ENCODE data around the gene TRAPPC2L. TPM values are rescaled to one million over a fixed set of nuclear protein-coding genes. Genes with fewer than 3 reads are reported as not detected.
A peak's percentile ranks its signal among the peaks of the same experiment; 100 is the strongest.

The TRAPPC2L gene
- 10 to 100 TPM; 27.8 to 31.2 TPM for total RNA-seq
- 10 to 100 TPM; 53.9 to 54.1 TPM for polyA plus RNA-seq
- long read RNA-seq, donor 1, transcript TRAPPC2L-201 (5 exons, 2,215 nt), result major isoform, 5 of 33 reads
- long read RNA-seq, donor 1, partial matches to known transcripts, result 0 of 33 reads
- long read RNA-seq, donor 1, other reads (novel, unspliced or antisense), result 22 of 33 reads
- long read RNA-seq, donor 2, partial matches to known transcripts, result 1 of 14 reads
- long read RNA-seq, donor 2, other reads (novel, unspliced or antisense), result 12 of 14 reads

GRCh38 chr16:88856828-88857727 is at the start of gene TRAPPC2L, which contains the start of gene GALNS:
TSS of gene TRAPPC2L (plus strand) at chr16:88857127. CDS start at chr16:88857151, 24 bp downstream.
TSS of gene GALNS (minus strand) at chr16:88856947. CDS start at chr16:88856877, 70 bp downstream.
- Histone ChIP-seq H3K9me3 (ENCODE audit: control insufficient read depth, low read length) (no peaks in the 10 kb centered on the region), H3K27ac (ENCODE audit: low read depth in 1 of 2, low read length in 2 of 2) (peak within 1 kb of the TSS in 1 of 2 donors; percentile 26), H3K4me3 (ENCODE audit: low read length in 2 of 2) (peak within 1 kb of the TSS; percentile 22 to 76), H3K36me3 (ENCODE audit: control insufficient read depth in 1 of 2, insufficient read depth in 2 of 2, low read length in 1 of 2) (no peaks in the 10 kb centered on the region), H3K4me1 (ENCODE audit: control insufficient read depth in 1 of 2, insufficient read depth in 2 of 2, low read length in 2 of 2) (no peaks in the 10 kb centered on the region), H3K27me3 (ENCODE audit: control insufficient read depth in 1 of 2, insufficient read depth in 2 of 2, low read length in 1 of 2) (no peaks in the 10 kb centered on the region)
- WGBS, 2 donors, result 0 to 1% methylated on average over 64 to 87 of the region's 87 CpGs
- intact Hi-C loops (cut with DNase I), result loop anchor here (1.0 to 5.0 kb wide), 3 partner anchors 45 to 120 kb away; partner anchors contain the start of gene APRT (in 1 of the 2)
- DNase-seq, result peak; percentile 98 to 100
- ATAC-seq (ENCODE audit: low FRiP score), result peak; percentile 98

- DNase-seq (no peak), ATAC-seq (ENCODE audit: low FRiP score) (no peak)
- H3K4me1 ChIP-seq (ENCODE audit: control insufficient read depth in 1 of 2, insufficient read depth in 2 of 2, low read length in 2 of 2), result no peaks in the 10 kb centered on the region
- H3K4me3 ChIP-seq (ENCODE audit: low read length in 2 of 2), result no peak overlapping the region
- no peak overlapping the region for H3K27ac ChIP-seq (ENCODE audit: low read depth in 1 of 2, low read length in 2 of 2)
- no peaks in the 10 kb centered on the region for H3K36me3 ChIP-seq (ENCODE audit: control insufficient read depth in 1 of 2, insufficient read depth in 2 of 2, low read length in 1 of 2)
- no peaks in the 10 kb centered on the region for H3K27me3 ChIP-seq (ENCODE audit: control insufficient read depth in 1 of 2, insufficient read depth in 2 of 2, low read length in 1 of 2)
- H3K9me3 ChIP-seq (ENCODE audit: control insufficient read depth, low read length), result no peaks in the 10 kb centered on the region
- intact Hi-C loops (cut with DNase I), result no loop called here
- WGBS, 2 donors, result 89 to 90% methylated on average over 24 of the region's 24 CpGs
These were observed 49.7 kb upstream of the TRAPPC2L start for GRCh38 chr16:88807142-88807625.

GRCh38 chr16:88807626-88808453 is 49.1 kb upstream of the TRAPPC2L start:
- 90 to 91% methylated on average over 26 of the region's 26 CpGs for WGBS, 2 donors

GRCh38 chr16:88809068-88809675 is 47.8 kb upstream of the TRAPPC2L start:
- Histone ChIP-seq H3K4me3 (ENCODE audit: low read length in 2 of 2) (no peak overlapping the region), H3K4me1 (ENCODE audit: control insufficient read depth in 1 of 2, insufficient read depth in 2 of 2, low read length in 2 of 2) (no peaks in the 10 kb centered on the region), H3K9me3 (ENCODE audit: control insufficient read depth, low read length) (no peaks in the 10 kb centered on the region), H3K36me3 (ENCODE audit: control insufficient read depth in 1 of 2, insufficient read depth in 2 of 2, low read length in 1 of 2) (no peaks in the 10 kb centered on the region), H3K27ac (ENCODE audit: low read depth in 1 of 2, low read length in 2 of 2) (no peak overlapping the region), H3K27me3 (ENCODE audit: control insufficient read depth in 1 of 2, insufficient read depth in 2 of 2, low read length in 1 of 2) (no peaks in the 10 kb centered on the region)
- DNase-seq, result no peak
- 86 to 89% methylated on average over 10 of the region's 10 CpGs for WGBS, 2 donors
- intact Hi-C loops (cut with DNase I), result no loop called here
- no peak for ATAC-seq (ENCODE audit: low FRiP score)

More at GRCh38 chr16:88807626-88808453, 49.1 kb upstream of the TRAPPC2L start:
- no peaks in the 10 kb centered on the region for H3K36me3 ChIP-seq (ENCODE audit: control insufficient read depth in 1 of 2, insufficient read depth in 2 of 2, low read length in 1 of 2)
- H3K4me3 ChIP-seq (ENCODE audit: low read length in 2 of 2), result no peak overlapping the region
- no peak for ATAC-seq (ENCODE audit: low FRiP score)
- DNase-seq, result peak in 1 of 2 donors; percentile 44
- no peaks in the 10 kb centered on the region for H3K27me3 ChIP-seq (ENCODE audit: control insufficient read depth in 1 of 2, insufficient read depth in 2 of 2, low read length in 1 of 2)
- H3K9me3 ChIP-seq (ENCODE audit: control insufficient read depth, low read length), result no peaks in the 10 kb centered on the region
- intact Hi-C loops (cut with DNase I), result no loop called here
- no peaks in the 10 kb centered on the region for H3K4me1 ChIP-seq (ENCODE audit: control insufficient read depth in 1 of 2, insufficient read depth in 2 of 2, low read length in 2 of 2)
- no peak overlapping the region for H3K27ac ChIP-seq (ENCODE audit: low read depth in 1 of 2, low read length in 2 of 2)

GRCh38 chr16:88809676-88810165 is 47.2 kb upstream of the TRAPPC2L start:
- ATAC-seq (ENCODE audit: low FRiP score) (no peak), DNase-seq (no peak)
- 78 to 80% methylated on average over 10 of the region's 10 CpGs for WGBS, 2 donors
- Histone ChIP-seq H3K27ac (ENCODE audit: low read depth in 1 of 2, low read length in 2 of 2) (no peak overlapping the region), H3K4me3 (ENCODE audit: low read length in 2 of 2) (no peak overlapping the region), H3K36me3 (ENCODE audit: control insufficient read depth in 1 of 2, insufficient read depth in 2 of 2, low read length in 1 of 2) (no peaks in the 10 kb centered on the region), H3K9me3 (ENCODE audit: control insufficient read depth, low read length) (no peaks in the 10 kb centered on the region), H3K4me1 (ENCODE audit: control insufficient read depth in 1 of 2, insufficient read depth in 2 of 2, low read length in 2 of 2) (no peaks in the 10 kb centered on the region), H3K27me3 (ENCODE audit: control insufficient read depth in 1 of 2, insufficient read depth in 2 of 2, low read length in 1 of 2) (no peaks in the 10 kb centered on the region)
- intact Hi-C loops (cut with DNase I), result loop anchor here (5.0 kb wide), 2 partner anchors 48 to 408 kb away; partner anchors contain the start of genes GALNS (in 1 of the 2), TRAPPC2L (in 1 of the 2) and ZNF778 (in 1 of the 2)

GRCh38 chr16:88810166-88810911 is 46.6 kb upstream of the TRAPPC2L start:
- peak overlapping the region in 1 of 2 donors; percentile 4 for H3K27ac ChIP-seq (ENCODE audit: low read depth in 1 of 2, low read length in 2 of 2)
- intact Hi-C loops (cut with DNase I), result loop anchor here (5.0 kb wide), 2 partner anchors 47 to 407 kb away; partner anchors contain the start of genes GALNS (in 1 of the 2), TRAPPC2L (in 1 of the 2) and ZNF778 (in 1 of the 2)

More at GRCh38 chr16:88810166-88810911, 46.6 kb upstream of the TRAPPC2L start:
- H3K27me3 ChIP-seq (ENCODE audit: control insufficient read depth in 1 of 2, insufficient read depth in 2 of 2, low read length in 1 of 2), result no peaks in the 10 kb centered on the region
- no peaks in the 10 kb centered on the region for H3K9me3 ChIP-seq (ENCODE audit: control insufficient read depth, low read length)
- H3K4me3 ChIP-seq (ENCODE audit: low read length in 2 of 2), result no peak overlapping the region
- no peaks in the 10 kb centered on the region for H3K4me1 ChIP-seq (ENCODE audit: control insufficient read depth in 1 of 2, insufficient read depth in 2 of 2, low read length in 2 of 2)
- no peaks in the 10 kb centered on the region for H3K36me3 ChIP-seq (ENCODE audit: control insufficient read depth in 1 of 2, insufficient read depth in 2 of 2, low read length in 1 of 2)
- no peak for ATAC-seq (ENCODE audit: low FRiP score)
- WGBS, 2 donors, result 21 to 25% methylated on average over 12 of the region's 12 CpGs
- DNase-seq, result no peak
